ENCODE results near the gene SIX5. TPM values are rescaled to one million over a fixed set of nuclear protein-coding genes. Genes with fewer than 3 reads are reported as not detected.
"Not testable (repeated sequence)": the region's sequence is repeated elsewhere in the genome, so short reads cannot be mapped to it uniquely, and the experiment has no call there.

The SIX5 gene
- total RNA-seq, 2 donors from 2014 or later: 41.6 to 46.4 TPM

DNA sequence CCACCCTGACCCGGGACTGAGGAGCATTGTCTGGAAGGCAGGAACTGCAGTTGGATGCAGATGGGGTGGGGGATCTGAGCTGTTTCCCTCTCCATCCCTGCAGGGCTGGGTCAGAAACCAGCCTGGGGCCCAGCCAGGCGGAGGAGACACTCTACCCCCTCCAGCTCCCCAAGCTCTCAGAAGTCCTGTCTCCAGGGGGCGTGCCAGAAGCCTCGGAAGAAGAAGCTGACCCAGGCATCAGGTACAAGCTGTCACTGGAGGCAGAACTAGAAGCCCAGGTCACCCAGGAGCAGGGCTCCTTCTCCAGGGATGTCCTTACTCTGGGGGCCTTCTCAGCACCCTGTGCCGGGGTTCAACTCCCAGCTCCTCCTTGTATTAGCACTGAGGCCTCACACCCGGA is 15.5 kb downstream of the SIX5 start:
- 72 to 76% methylated on average over 4 to 6 of the region's 6 CpGs for WGBS, 2 experiments (ENCODE audit: insufficient coverage in 1 of 2, insufficient read length in 1 of 2)
- H3K36me3 ChIP-seq (ENCODE audit: control insufficient read depth, insufficient read depth, low read length): no peaks in the 10 kb centered on the region
- no peaks in the 10 kb centered on the region for H3K4me1 ChIP-seq (ENCODE audit: control insufficient read depth, insufficient read depth, low read length)
- Mint-ChIP-seq H3K4me3 (no peak overlapping the region), H3K27me3 (ENCODE audit: insufficient read depth) (peaks cover 6% of the 10 kb centered on the region), H3K9me3 (no peaks in the 10 kb centered on the region), H3K36me3 (ENCODE audit: low read depth) (no peaks in the 10 kb centered on the region), H3K4me1 (peaks cover 2% of the 10 kb centered on the region), H3K27ac (no peak overlapping the region)
- H3K27me3 ChIP-seq (ENCODE audit: control insufficient read depth, insufficient read depth, low read length, poor library complexity, severe bottlenecking): no peaks in the 10 kb centered on the region
- H3K9me3 ChIP-seq (ENCODE audit: control insufficient read depth, low read length): no peaks in the 10 kb centered on the region
- TF ChIP-seq, protein P1, sequence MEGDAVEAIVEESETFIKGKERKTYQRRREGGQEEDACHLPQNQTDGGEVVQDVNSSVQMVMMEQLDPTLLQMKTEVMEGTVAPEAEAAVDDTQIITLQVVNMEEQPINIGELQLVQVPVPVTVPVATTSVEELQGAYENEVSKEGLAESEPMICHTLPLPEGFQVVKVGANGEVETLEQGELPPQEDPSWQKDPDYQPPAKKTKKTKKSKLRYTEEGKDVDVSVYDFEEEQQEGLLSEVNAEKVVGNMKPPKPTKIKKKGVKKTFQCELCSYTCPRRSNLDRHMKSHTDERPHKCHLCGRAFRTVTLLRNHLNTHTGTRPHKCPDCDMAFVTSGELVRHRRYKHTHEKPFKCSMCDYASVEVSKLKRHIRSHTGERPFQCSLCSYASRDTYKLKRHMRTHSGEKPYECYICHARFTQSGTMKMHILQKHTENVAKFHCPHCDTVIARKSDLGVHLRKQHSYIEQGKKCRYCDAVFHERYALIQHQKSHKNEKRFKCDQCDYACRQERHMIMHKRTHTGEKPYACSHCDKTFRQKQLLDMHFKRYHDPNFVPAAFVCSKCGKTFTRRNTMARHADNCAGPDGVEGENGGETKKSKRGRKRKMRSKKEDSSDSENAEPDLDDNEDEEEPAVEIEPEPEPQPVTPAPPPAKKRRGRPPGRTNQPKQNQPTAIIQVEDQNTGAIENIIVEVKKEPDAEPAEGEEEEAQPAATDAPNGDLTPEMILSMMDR (conservative IDR thresholded peaks at IDR 0.05): peak; percentile 60
- H3K4me3 ChIP-seq (ENCODE audit: low read length): no peak overlapping the region
- DNase-seq: peak; percentile 90
- H3K27ac ChIP-seq (ENCODE audit: low read depth, low read length): no peak overlapping the region
- H3K9ac ChIP-seq (ENCODE audit: extremely low read depth, low read length, poor library complexity, severe bottlenecking): no peak overlapping the region

DNA sequence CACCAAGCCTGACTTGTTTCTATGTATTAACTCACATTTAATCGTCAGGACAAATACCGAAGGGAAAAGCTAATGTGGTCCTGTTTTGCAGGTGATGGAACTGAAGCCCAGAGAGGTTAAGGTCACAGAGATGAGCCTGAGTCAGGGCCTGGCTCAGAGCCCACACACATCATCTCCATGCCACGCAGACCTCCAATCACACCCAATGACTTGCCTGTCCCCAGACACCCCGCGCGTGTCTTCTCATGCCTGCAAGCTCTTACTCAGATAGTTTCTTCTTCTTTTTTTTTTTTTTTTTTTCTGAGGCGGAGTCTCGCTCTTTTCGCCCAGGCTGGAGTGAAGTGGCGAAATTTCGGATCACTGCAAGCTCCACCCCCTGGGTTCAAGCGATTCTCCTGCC is 16.4 kb downstream of the SIX5 start:
- H3K4me1 Mint-ChIP-seq: peaks cover 2% of the 10 kb centered on the region
- no peaks in the 10 kb centered on the region for H3K9me3 Mint-ChIP-seq
- Histone ChIP-seq H3K9me3 (ENCODE audit: control insufficient read depth, low read length) (no peaks in the 10 kb centered on the region), H3K36me3 (ENCODE audit: control insufficient read depth, insufficient read depth, low read length) (no peaks in the 10 kb centered on the region), H3K4me3 (ENCODE audit: low read length) (no peak overlapping the region), H3K4me1 (ENCODE audit: control insufficient read depth, insufficient read depth, low read length) (no peaks in the 10 kb centered on the region), H3K27ac (ENCODE audit: low read depth, low read length) (no peak overlapping the region), H3K9ac (ENCODE audit: extremely low read depth, low read length, poor library complexity, severe bottlenecking) (no peak overlapping the region), H3K27me3 (ENCODE audit: control insufficient read depth, insufficient read depth, low read length, poor library complexity, severe bottlenecking) (no peaks in the 10 kb centered on the region)
- H3K27me3 Mint-ChIP-seq (ENCODE audit: insufficient read depth): peaks cover 5% of the 10 kb centered on the region
- WGBS, 2 experiments (ENCODE audit: insufficient coverage in 1 of 2, insufficient read length in 1 of 2): 95 to 97% methylated on average over 6 to 12 of the region's 12 CpGs
- H3K4me3 Mint-ChIP-seq: no peak overlapping the region
- DNase-seq: no peak
- H3K27ac Mint-ChIP-seq: no peak overlapping the region
- no peaks in the 10 kb centered on the region for H3K36me3 Mint-ChIP-seq (ENCODE audit: low read depth)
- TF ChIP-seq, protein P1 (conservative IDR thresholded peaks at IDR 0.05): no peak

DNA sequence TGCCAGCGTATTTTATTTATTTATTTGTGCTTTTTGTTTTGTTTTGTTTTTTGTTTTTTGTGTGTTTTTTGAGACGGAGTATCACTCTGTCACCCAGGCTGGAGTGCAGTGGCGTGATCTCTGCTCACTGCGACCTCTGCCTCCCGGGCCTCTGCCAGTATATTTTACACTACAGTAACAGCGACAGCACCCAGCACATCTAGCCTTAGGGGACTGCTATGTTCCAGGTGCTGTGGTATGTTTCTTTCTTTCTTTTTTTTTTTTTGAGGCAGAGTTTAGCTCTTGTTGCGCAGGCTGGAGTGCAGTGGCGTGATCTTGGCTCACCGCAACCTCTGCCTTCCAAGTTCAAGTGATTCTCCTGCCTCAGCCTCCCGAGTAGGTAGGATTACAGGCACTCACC is 17.6 kb downstream of the SIX5 start:
- H3K4me3 ChIP-seq (ENCODE audit: low read length); H3K9me3 Mint-ChIP-seq; H3K27me3 ChIP-seq (ENCODE audit: control insufficient read depth, insufficient read depth, low read length, poor library complexity, severe bottlenecking); H3K27me3 Mint-ChIP-seq (ENCODE audit: insufficient read depth); DNase-seq; H3K9ac ChIP-seq (ENCODE audit: extremely low read depth, low read length, poor library complexity, severe bottlenecking); H3K27ac Mint-ChIP-seq; H3K4me1 Mint-ChIP-seq; H3K9me3 ChIP-seq (ENCODE audit: control insufficient read depth, low read length); H3K4me3 Mint-ChIP-seq; H3K4me1 ChIP-seq (ENCODE audit: control insufficient read depth, insufficient read depth, low read length); H3K27ac ChIP-seq (ENCODE audit: low read depth, low read length); H3K36me3 ChIP-seq (ENCODE audit: control insufficient read depth, insufficient read depth, low read length); H3K36me3 Mint-ChIP-seq (ENCODE audit: low read depth): not testable (repeated sequence)
- 97% methylated on average over 7 to 10 of the region's 10 CpGs for WGBS, 2 experiments (ENCODE audit: insufficient coverage in 1 of 2, insufficient read length in 1 of 2)

DNA sequence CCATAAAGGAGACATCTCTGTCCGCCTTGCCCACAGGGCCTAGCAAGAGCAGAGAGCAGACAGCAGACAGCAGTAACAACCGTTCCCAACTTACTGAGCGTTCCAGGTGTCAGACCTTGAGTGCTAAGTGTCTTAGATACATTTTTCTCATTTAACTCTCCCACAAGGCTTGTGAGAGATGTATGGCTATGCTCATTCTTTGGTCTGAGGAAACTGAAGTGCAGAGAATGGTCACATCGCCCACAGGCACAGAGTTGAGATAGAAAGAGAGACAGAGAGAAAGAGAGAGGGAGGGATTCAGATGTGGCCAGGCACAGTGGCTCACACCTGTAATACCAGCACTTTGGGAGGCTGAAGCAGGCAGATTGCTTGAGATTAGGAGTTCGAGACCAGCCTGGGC is 21.5 kb downstream of the SIX5 start:
- Histone ChIP-seq H3K4me3 (ENCODE audit: low read length) (no peak overlapping the region), H3K27me3 (ENCODE audit: control insufficient read depth, insufficient read depth, low read length, poor library complexity, severe bottlenecking) (no peaks in the 10 kb centered on the region), H3K27ac (ENCODE audit: low read depth, low read length) (no peak overlapping the region), H3K4me1 (ENCODE audit: control insufficient read depth, insufficient read depth, low read length) (no peaks in the 10 kb centered on the region), H3K9ac (ENCODE audit: extremely low read depth, low read length, poor library complexity, severe bottlenecking) (no peak overlapping the region), H3K9me3 (ENCODE audit: control insufficient read depth, low read length) (no peaks in the 10 kb centered on the region), H3K36me3 (ENCODE audit: control insufficient read depth, insufficient read depth, low read length) (no peaks in the 10 kb centered on the region)
- DNase-seq: no peak
- 90 to 100% methylated on average over 5 of the region's 5 CpGs for WGBS, 2 experiments (ENCODE audit: insufficient coverage in 1 of 2, insufficient read length in 1 of 2)
- H3K4me1 Mint-ChIP-seq: no peaks in the 10 kb centered on the region
- TF ChIP-seq, protein P1 (conservative IDR thresholded peaks at IDR 0.05): no peak
- H3K36me3 Mint-ChIP-seq (ENCODE audit: low read depth): no peaks in the 10 kb centered on the region
- peaks cover 4% of the 10 kb centered on the region for H3K27me3 Mint-ChIP-seq (ENCODE audit: insufficient read depth)
- no peak overlapping the region for H3K4me3 Mint-ChIP-seq
- no peak overlapping the region for H3K27ac Mint-ChIP-seq
- H3K9me3 Mint-ChIP-seq: no peaks in the 10 kb centered on the region

All from endodermal cell (in vitro differentiated cells).